Measurements from ENCODE around the gene UBE2S. TPM values are rescaled to one million over a fixed set of nuclear protein-coding genes. Genes with fewer than 3 reads are reported as not detected.

Gene UBE2S
- total and polyA plus RNA-seq, 10 of the 15 experiments (the other 5 are each of a cell fraction or from before 2014, with no cell fraction given) = 2.3 to 640 (median 127) TPM

DNA sequence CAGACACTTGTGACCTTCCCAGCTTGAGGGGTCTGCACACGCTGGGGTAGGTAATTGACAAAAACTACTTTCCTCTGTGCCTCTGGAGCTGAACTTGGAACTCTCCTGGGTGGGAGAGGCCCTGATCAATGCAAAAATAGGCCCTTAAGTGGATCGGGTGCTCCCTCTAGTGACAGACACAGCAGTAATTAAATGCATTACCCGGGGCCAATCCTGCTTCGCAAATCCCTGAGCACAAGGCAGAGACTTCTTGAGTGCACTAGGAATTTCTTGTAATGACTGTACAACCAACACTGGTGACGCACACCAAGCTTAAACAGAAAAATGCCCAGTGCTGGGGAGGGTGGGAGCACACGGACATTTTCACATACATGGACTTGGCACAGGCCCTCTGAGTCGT, 10.6 kb upstream of the UBE2S start (continued):
- TF ChIP-seq POLR2AphosphoS2 (IDR thresholded peaks at IDR 0.05; ENCODE audit: low read depth, low read length) (no peak), NR2F1 (conservative IDR thresholded peaks at IDR 0.05) (no peak), SMC3 (IDR thresholded peaks at IDR 0.05; ENCODE audit: borderline replicate concordance, low read length) (peak; percentile 89), NFXL1 (IDR thresholded peaks at IDR 0.05; ENCODE audit: borderline replicate concordance) (no peak), ATF3 (IDR thresholded peaks at IDR 0.05; ENCODE audit: borderline replicate concordance, extremely low read depth, low read depth, low read length) (no peak), SRF (IDR thresholded peaks at IDR 0.05; ENCODE audit: low read depth in 2 of 2, low read length in 2 of 2) (no peak), YBX1 (IDR thresholded peaks at IDR 0.05) (no peak), HSF1 (IDR thresholded peaks at IDR 0.05; ENCODE audit: low read depth, low read length) (no peak), MYB (IDR thresholded peaks at IDR 0.05; ENCODE audit: borderline replicate concordance, low read depth, low read length) (no peak), E4F1 (IDR thresholded peaks at IDR 0.05; ENCODE audit: borderline replicate concordance, partially characterized antibody) (no peak), ZNF687 (IDR thresholded peaks at IDR 0.05) (no peak), POU2F2 (IDR thresholded peaks at IDR 0.05; ENCODE audit: borderline replicate concordance, low read depth, low read length) (0 out of 3 replicates have a peak, but pooled peaks have one; percentile 10), SMAD5 (IDR thresholded peaks at IDR 0.05; ENCODE audit: low read depth) (no peak), ZNF217 (IDR thresholded peaks at IDR 0.05) (no peak), RAD21 (IDR thresholded peaks at IDR 0.05; ENCODE audit: insufficient read depth, low read depth, low read length) (peak; percentile 89), CBX3 (IDR thresholded peaks at IDR 0.05; ENCODE audit: borderline replicate concordance, low read depth) (no peak), CBFB (IDR thresholded peaks at IDR 0.05; ENCODE audit: low read depth) (no peak), RAD51 (IDR thresholded peaks at IDR 0.05) (no peak)
- TF ChIP-seq, protein P1, sequence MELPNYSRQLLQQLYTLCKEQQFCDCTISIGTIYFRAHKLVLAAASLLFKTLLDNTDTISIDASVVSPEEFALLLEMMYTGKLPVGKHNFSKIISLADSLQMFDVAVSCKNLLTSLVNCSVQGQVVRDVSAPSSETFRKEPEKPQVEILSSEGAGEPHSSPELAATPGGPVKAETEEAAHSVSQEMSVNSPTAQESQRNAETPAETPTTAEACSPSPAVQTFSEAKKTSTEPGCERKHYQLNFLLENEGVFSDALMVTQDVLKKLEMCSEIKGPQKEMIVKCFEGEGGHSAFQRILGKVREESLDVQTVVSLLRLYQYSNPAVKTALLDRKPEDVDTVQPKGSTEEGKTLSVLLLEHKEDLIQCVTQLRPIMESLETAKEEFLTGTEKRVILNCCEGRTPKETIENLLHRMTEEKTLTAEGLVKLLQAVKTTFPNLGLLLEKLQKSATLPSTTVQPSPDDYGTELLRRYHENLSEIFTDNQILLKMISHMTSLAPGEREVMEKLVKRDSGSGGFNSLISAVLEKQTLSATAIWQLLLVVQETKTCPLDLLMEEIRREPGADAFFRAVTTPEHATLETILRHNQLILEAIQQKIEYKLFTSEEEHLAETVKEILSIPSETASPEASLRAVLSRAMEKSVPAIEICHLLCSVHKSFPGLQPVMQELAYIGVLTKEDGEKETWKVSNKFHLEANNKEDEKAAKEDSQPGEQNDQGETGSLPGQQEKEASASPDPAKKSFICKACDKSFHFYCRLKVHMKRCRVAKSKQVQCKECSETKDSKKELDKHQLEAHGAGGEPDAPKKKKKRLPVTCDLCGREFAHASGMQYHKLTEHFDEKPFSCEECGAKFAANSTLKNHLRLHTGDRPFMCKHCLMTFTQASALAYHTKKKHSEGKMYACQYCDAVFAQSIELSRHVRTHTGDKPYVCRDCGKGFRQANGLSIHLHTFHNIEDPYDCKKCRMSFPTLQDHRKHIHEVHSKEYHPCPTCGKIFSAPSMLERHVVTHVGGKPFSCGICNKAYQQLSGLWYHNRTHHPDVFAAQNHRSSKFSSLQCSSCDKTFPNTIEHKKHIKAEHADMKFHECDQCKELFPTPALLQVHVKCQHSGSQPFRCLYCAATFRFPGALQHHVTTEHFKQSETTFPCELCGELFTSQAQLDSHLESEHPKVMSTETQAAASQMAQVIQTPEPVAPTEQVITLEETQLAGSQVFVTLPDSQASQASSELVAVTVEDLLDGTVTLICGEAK (IDR thresholded peaks at IDR 0.05; ENCODE audit: borderline replicate concordance) = no peak
